WTC11 (cell line): ENCODE data around the gene SH3GL3. TPM values are rescaled to one million over a fixed set of nuclear protein-coding genes. Genes with fewer than 3 reads are reported as not detected.

Experiments
- ATAC-seq: fragments of 200-7000 bp; cut with Tn5 transposase; 2 replicates; pipeline ENCODE4 v1.10.0; 2021; ENCODE audit warnings: mild to moderate bottlenecking, moderate library complexity
- CTCF ChIA-PET: fragments of 300-600 bp; sonication (Branson Sonifier 250); formaldehyde crosslinking; loops from one replicate; lab custom pipeline; 2021; ENCODE audit warnings: antibody characterized with exemption; lab: Charles Lee
- POLR2A ChIA-PET: fragments of 350-600 bp; sonication (Branson Sonifier 250); formaldehyde crosslinking; loops from one replicate; lab custom pipeline; 2021; ENCODE audit warnings: antibody characterized with exemption; lab: Charles Lee
- DNase-seq: peaks from one replicate; pipeline ENCODE4 v3.0.0; 2021; ENCODE audit warnings: low spot score
- H3K27ac Mint-ChIP-seq: 2 replicates; pipeline ENCODE4 v1.8.0; 2021; ENCODE audit warnings: mixed read lengths
- H3K27me3 Mint-ChIP-seq: 2 replicates; pipeline ENCODE4 v1.8.0; 2021; ENCODE audit warnings: low read depth, mild to moderate bottlenecking, moderate library complexity, mixed read lengths
- H3K36me3 Mint-ChIP-seq: 2 replicates; pipeline ENCODE4 v1.8.0; 2021; ENCODE audit warnings: mixed read lengths
- H3K4me1 Mint-ChIP-seq: 2 replicates; pipeline ENCODE4 v1.8.0; 2022; ENCODE audit warnings: mixed read lengths
- H3K4me3 Mint-ChIP-seq: 2 replicates; pipeline ENCODE4 v1.8.0; 2021; ENCODE audit warnings: mild to moderate bottlenecking, moderate library complexity, mixed read lengths
- H3K9me3 Mint-ChIP-seq: 2 replicates; pipeline ENCODE4 v1.8.0; 2021; ENCODE audit warnings: mixed read lengths
- ELF4 ChIP-seq: sonication (generic); formaldehyde crosslinking; IDR thresholded peaks from 2 replicates; pipeline ENCODE4 v1.8.1; 2022; ENCODE audit warnings: low read depth, mild to moderate bottlenecking, moderate library complexity, missing genetic modification reagents
- IRF2 ChIP-seq: sonication (generic); formaldehyde crosslinking; IDR thresholded peaks from 2 replicates; pipeline ENCODE4 v1.8.0; 2022; ENCODE audit warnings: low read depth, missing genetic modification reagents, borderline replicate concordance
- MXD4 ChIP-seq: fragments of 250-450 bp; sonication (Bioruptor Pico); IDR thresholded peaks from 2 replicates; pipeline ENCODE4 v1.8.0; 2021; ENCODE audit warnings: mild to moderate bottlenecking, moderate library complexity, borderline replicate concordance
- MYBL2 ChIP-seq: sonication (generic); formaldehyde crosslinking; IDR thresholded peaks from 2 replicates; pipeline ENCODE4 v1.8.1; 2023; ENCODE audit warnings: mild to moderate bottlenecking, moderate library complexity, missing genetic modification reagents
- ZBTB21 ChIP-seq: sonication (generic); formaldehyde crosslinking; IDR thresholded peaks from 2 replicates; pipeline ENCODE4 v1.8.1; 2023; ENCODE audit warnings: mild to moderate bottlenecking, missing genetic modification reagents, borderline replicate concordance
- total RNA-seq: library from RNA; stranded (reverse); gene quantifications from 3 replicates; pipeline ENCODE4 v1.2.3, GENCODE V29; 2021
- TF ChIP-seq, protein P1 (sequence below): sonication (generic); formaldehyde crosslinking; IDR thresholded peaks from 2 replicates; pipeline ENCODE4 v1.8.1; 2023; ENCODE audit warnings: mild to moderate bottlenecking, moderate library complexity, missing genetic modification reagents
- TF ChIP-seq, protein P2 (sequence below): sonication (generic); formaldehyde crosslinking; IDR thresholded peaks from 2 replicates; pipeline ENCODE4 v1.8.0; 2022; ENCODE audit warnings: mild to moderate bottlenecking, missing genetic modification reagents
- TF ChIP-seq, protein P3 (sequence below): sonication (generic); formaldehyde crosslinking; IDR thresholded peaks from 2 replicates; pipeline ENCODE4 v1.8.1; 2023; ENCODE audit warnings: mild to moderate bottlenecking, missing genetic modification reagents
- TF ChIP-seq, protein P4 (sequence below): sonication (generic); formaldehyde crosslinking; conservative IDR thresholded peaks from 2 replicates; pipeline ENCODE4 v1.8.1; 2023; ENCODE audit warnings: mild to moderate bottlenecking, low read depth, missing genetic modification reagents, moderate library complexity
- TF ChIP-seq, protein P5 (sequence below): fragments of 250-450 bp; sonication (Bioruptor Pico); IDR thresholded peaks from 2 replicates; pipeline ENCODE4 v2.1.2; 2022; ENCODE audit warnings: mild to moderate bottlenecking, moderate library complexity
- TF ChIP-seq, protein P6 (sequence below): sonication (generic); formaldehyde crosslinking; IDR thresholded peaks from 2 replicates; pipeline ENCODE4 v1.8.0; 2023; ENCODE audit warnings: mild to moderate bottlenecking, missing genetic modification reagents
- TF ChIP-seq, protein P7 (sequence below): fragments of 250-450 bp; sonication (Bioruptor Pico); conservative IDR thresholded peaks from 2 replicates; pipeline ENCODE4 v1.9.0; 2021; ENCODE audit warnings: mild to moderate bottlenecking

Gene SH3GL3
- total RNA-seq, 1 experiment from 2014 or later: 9.2 TPM

DNA sequence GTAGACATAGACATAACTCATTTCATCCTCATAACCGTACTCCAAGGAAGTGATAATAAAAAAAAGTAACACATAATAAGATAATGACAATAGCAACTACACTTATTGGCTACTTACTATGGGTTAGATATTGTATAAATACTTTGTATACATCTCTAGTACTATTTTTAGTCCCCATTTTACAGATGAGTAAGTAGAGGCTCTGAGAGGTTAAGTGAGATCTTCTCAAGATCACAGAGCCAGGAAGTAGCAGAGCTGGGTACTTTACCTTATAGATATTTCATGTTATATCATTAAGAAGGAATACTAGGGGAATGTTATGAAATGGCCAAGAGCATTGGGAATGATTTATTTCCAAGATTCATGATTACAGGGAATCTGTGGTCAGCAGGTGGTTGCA lies 157.4 kb downstream of the SH3GL3 start:
- no peak overlapping the region for H3K4me3 Mint-ChIP-seq
- H3K36me3 Mint-ChIP-seq: peaks cover 21% of the 10 kb centered on the region
- H3K9me3 Mint-ChIP-seq: peaks cover 25% of the 10 kb centered on the region
- POLR2A ChIA-PET: no interaction called here
- H3K27ac Mint-ChIP-seq: no peak overlapping the region
- H3K4me1 Mint-ChIP-seq: no peaks in the 10 kb centered on the region
- ATAC-seq (no peak), DNase-seq (no peak)
- TF ChIP-seq, protein P1, sequence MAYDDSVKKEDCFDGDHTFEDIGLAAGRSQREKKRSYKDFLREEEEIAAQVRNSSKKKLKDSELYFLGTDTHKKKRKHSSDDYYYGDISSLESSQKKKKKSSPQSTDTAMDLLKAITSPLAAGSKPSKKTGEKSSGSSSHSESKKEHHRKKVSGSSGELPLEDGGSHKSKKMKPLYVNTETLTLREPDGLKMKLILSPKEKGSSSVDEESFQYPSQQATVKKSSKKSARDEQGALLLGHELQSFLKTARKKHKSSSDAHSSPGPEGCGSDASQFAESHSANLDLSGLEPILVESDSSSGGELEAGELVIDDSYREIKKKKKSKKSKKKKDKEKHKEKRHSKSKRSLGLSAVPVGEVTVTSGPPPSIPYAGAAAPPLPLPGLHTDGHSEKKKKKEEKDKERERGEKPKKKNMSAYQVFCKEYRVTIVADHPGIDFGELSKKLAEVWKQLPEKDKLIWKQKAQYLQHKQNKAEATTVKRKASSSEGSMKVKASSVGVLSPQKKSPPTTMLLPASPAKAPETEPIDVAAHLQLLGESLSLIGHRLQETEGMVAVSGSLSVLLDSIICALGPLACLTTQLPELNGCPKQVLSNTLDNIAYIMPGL (CRISPR knock-in tag): no peak
- TF ChIP-seq IRF2 (CRISPR knock-in tag): no peak
- no peak for TF ChIP-seq ELF4 (CRISPR knock-in tag)
- TF ChIP-seq, protein P2, sequence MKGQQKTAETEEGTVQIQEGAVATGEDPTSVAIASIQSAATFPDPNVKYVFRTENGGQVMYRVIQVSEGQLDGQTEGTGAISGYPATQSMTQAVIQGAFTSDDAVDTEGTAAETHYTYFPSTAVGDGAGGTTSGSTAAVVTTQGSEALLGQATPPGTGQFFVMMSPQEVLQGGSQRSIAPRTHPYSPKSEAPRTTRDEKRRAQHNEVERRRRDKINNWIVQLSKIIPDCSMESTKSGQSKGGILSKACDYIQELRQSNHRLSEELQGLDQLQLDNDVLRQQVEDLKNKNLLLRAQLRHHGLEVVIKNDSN: no peak
- TF ChIP-seq, protein P3, sequence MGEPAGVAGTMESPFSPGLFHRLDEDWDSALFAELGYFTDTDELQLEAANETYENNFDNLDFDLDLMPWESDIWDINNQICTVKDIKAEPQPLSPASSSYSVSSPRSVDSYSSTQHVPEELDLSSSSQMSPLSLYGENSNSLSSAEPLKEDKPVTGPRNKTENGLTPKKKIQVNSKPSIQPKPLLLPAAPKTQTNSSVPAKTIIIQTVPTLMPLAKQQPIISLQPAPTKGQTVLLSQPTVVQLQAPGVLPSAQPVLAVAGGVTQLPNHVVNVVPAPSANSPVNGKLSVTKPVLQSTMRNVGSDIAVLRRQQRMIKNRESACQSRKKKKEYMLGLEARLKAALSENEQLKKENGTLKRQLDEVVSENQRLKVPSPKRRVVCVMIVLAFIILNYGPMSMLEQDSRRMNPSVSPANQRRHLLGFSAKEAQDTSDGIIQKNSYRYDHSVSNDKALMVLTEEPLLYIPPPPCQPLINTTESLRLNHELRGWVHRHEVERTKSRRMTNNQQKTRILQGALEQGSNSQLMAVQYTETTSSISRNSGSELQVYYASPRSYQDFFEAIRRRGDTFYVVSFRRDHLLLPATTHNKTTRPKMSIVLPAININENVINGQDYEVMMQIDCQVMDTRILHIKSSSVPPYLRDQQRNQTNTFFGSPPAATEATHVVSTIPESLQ (CRISPR knock-in tag): no peak
- TF ChIP-seq, protein P4, sequence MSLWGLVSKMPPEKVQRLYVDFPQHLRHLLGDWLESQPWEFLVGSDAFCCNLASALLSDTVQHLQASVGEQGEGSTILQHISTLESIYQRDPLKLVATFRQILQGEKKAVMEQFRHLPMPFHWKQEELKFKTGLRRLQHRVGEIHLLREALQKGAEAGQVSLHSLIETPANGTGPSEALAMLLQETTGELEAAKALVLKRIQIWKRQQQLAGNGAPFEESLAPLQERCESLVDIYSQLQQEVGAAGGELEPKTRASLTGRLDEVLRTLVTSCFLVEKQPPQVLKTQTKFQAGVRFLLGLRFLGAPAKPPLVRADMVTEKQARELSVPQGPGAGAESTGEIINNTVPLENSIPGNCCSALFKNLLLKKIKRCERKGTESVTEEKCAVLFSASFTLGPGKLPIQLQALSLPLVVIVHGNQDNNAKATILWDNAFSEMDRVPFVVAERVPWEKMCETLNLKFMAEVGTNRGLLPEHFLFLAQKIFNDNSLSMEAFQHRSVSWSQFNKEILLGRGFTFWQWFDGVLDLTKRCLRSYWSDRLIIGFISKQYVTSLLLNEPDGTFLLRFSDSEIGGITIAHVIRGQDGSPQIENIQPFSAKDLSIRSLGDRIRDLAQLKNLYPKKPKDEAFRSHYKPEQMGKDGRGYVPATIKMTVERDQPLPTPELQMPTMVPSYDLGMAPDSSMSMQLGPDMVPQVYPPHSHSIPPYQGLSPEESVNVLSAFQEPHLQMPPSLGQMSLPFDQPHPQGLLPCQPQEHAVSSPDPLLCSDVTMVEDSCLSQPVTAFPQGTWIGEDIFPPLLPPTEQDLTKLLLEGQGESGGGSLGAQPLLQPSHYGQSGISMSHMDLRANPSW: no peak
- TF ChIP-seq, protein P5, sequence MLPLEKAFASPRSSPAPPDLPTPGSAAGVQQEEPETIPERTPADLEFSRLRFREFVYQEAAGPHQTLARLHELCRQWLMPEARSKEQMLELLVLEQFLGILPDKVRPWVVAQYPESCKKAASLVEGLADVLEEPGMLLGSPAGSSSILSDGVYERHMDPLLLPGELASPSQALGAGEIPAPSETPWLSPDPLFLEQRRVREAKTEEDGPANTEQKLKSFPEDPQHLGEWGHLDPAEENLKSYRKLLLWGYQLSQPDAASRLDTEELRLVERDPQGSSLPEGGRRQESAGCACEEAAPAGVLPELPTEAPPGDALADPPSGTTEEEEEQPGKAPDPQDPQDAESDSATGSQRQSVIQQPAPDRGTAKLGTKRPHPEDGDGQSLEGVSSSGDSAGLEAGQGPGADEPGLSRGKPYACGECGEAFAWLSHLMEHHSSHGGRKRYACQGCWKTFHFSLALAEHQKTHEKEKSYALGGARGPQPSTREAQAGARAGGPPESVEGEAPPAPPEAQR (CRISPR knock-in tag): no peak
- no peak for TF ChIP-seq MXD4 (CRISPR knock-in tag)
- TF ChIP-seq, protein P6, sequence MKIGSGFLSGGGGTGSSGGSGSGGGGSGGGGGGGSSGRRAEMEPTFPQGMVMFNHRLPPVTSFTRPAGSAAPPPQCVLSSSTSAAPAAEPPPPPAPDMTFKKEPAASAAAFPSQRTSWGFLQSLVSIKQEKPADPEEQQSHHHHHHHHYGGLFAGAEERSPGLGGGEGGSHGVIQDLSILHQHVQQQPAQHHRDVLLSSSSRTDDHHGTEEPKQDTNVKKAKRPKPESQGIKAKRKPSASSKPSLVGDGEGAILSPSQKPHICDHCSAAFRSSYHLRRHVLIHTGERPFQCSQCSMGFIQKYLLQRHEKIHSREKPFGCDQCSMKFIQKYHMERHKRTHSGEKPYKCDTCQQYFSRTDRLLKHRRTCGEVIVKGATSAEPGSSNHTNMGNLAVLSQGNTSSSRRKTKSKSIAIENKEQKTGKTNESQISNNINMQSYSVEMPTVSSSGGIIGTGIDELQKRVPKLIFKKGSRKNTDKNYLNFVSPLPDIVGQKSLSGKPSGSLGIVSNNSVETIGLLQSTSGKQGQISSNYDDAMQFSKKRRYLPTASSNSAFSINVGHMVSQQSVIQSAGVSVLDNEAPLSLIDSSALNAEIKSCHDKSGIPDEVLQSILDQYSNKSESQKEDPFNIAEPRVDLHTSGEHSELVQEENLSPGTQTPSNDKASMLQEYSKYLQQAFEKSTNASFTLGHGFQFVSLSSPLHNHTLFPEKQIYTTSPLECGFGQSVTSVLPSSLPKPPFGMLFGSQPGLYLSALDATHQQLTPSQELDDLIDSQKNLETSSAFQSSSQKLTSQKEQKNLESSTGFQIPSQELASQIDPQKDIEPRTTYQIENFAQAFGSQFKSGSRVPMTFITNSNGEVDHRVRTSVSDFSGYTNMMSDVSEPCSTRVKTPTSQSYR (CRISPR knock-in tag): no peak
- no peak for TF ChIP-seq ZBTB21 (CRISPR knock-in tag)
- TF ChIP-seq MYBL2 (CRISPR knock-in tag): no peak
- no peaks in the 10 kb centered on the region; the same call in 1 of the 2 replicates for H3K27me3 Mint-ChIP-seq
- CTCF ChIA-PET: no interaction called here

DNA sequence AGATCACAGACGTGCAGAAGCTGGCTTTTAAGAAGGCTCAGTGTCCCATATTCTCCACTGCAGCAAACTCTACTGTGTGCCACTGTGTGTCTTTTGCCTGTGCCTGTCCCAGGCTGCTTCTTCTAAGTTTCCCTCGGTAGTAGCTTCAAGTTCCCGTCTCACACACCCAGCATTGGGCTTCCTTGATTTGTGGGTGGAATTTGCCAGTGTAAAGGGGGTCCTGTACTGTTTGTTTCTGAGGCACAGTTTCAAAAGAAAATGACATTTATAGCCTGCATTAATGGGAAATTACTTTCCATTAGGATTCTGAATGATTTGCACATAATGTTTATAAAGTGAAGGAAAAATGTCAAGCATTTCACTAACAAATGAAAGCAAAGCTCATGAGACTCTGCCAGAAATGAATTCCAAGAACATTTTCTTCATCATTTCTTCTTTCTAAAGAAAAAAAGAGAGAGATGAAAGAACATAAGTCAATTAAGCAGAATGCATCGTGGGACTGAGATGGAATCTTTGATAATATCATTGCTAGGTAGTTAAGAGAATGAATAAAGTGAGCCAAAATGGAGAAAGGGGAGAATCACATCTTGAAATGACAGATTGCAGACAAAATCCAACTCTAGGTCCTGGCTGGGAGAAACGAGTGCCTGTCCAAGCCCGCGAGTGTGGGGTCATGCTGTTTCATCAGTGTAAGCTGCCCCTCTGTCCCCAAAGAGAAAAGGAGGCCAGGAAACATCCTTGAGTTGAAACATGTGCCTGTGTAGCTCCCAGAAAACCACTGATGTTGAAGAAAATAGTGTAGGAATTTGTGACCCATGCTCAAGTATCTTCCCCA lies 158.2 kb downstream of the SH3GL3 start:
- H3K9me3 Mint-ChIP-seq: peaks cover 17% of the 10 kb centered on the region
- ATAC-seq (no peak), DNase-seq (no peak)
- TF ChIP-seq, protein P7, sequence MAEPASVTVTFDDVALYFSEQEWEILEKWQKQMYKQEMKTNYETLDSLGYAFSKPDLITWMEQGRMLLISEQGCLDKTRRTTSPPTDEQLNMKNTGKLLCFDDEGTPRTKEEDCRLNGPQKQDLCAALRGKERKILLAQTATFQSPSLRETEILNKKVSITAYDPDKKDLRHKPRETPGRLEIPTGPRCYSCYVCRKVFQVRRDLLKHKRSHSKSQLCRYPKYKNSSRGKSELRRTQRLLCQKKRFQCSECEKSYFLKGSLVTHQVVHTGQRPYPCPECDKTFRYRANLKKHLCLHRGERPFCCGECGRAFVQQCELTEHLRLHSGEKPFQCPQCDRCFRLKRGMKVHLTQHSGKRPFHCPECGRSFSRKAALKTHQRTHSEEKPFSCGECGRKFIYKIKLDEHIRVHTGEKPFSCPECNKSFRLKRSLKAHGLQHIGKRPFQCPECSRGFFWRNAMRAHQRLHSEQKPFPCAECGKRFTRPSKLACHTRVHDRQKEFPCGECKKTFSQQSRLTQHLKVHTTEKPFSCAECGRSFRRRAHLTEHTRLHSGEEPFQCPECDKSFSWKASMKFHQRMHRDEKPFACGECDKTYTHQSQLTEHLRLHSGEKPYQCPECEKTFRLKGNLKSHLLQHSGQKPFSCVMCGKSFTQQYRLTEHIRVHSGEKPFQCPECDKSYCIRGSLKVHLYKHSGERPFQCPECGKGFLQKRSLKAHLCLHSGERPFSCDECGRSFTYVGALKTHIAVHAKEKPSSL (CRISPR knock-in tag): no peak
- POLR2A ChIA-PET: no interaction called here
- CTCF ChIA-PET: no interaction called here
- H3K4me3 Mint-ChIP-seq: no peak overlapping the region
- H3K27ac Mint-ChIP-seq: no peak overlapping the region
- H3K27me3 Mint-ChIP-seq: no peaks in the 10 kb centered on the region; the same call in 1 of the 2 replicates
- peaks cover 13% of the 10 kb centered on the region for H3K36me3 Mint-ChIP-seq
- no peaks in the 10 kb centered on the region for H3K4me1 Mint-ChIP-seq
